B cell (primary cell): ENCODE data around the gene SEZ6L. TPM values are rescaled to one million over a fixed set of nuclear protein-coding genes. Genes with fewer than 3 reads are reported as not detected.

Experiments
- ATAC-seq: fragments of 200-7000 bp; cut with Tn5 transposase; one replicate; pipeline ENCODE4 v1.10.0; 2021; ENCODE audit warnings: low read depth, mild to moderate bottlenecking, moderate number of reproducible peaks, moderate library complexity
- CTCF ChIA-PET: fragments of 350-600 bp; sonication (Branson Sonifier 250); formaldehyde crosslinking; loops from one replicate; lab custom pipeline; 2021; ENCODE audit warnings: antibody characterized with exemption, inconsistent platforms; lab: Charles Lee
- POLR2A ChIA-PET: fragments of 350-600 bp; sonication (Branson Sonifier 250); formaldehyde crosslinking; loops from one replicate; lab custom pipeline; 2021; ENCODE audit warnings: antibody characterized with exemption; lab: Charles Lee
- DNase-seq: peaks from one replicate; pipeline ENCODE4 v3.0.0; 2013
- H2AFZ ChIP-seq: 2 replicates; pipeline ENCODE4 v1.6.1; 2012; ENCODE audit warnings: mild to moderate bottlenecking, low read depth, low read length; ENCODE audit not compliant: insufficient read depth, poor library complexity, severe bottlenecking
- H3K27ac ChIP-seq, 2 donors: 1 replicate in 1 of 2; 2 replicates in 1 of 2; pipeline ENCODE4 v1.5.1; 2012 to 2013; ENCODE audit warnings: low read length in 2 of 2, mild to moderate bottlenecking in 2 of 2, moderate library complexity in 1 of 2
- H3K27me3 ChIP-seq, 4 experiments: fragments of 200-600 bp in 1 of 4; sonication (generic) in 1 of 4; replicated peaks in 1 of 4; 1 replicate in 2 of 4; 2 replicates in 2 of 4; pipeline versions ENCODE4 v1.6.1 to v1.7.0; 2013 to 2016; ENCODE audit warnings: low read length in 3 of 4, mild to moderate bottlenecking in 2 of 4, mixed read lengths in 1 of 4, moderate library complexity in 1 of 4; ENCODE audit not compliant: insufficient read depth in 4 of 4, control insufficient read depth in 3 of 4; ENCODE audit errors: control extremely low read depth in 1 of 4
- H3K36me3 ChIP-seq, 2 experiments: replicated peaks in 1 of 2; 1 replicate in 1 of 2; 2 replicates in 1 of 2; pipeline versions ENCODE4 v1.6.1 to v1.7.1; 2013; ENCODE audit warnings: low read length in 1 of 2; ENCODE audit not compliant: insufficient read depth in 2 of 2, control insufficient read depth in 1 of 2; ENCODE audit errors: control extremely low read depth in 1 of 2, extremely low read depth in 1 of 2
- H3K4me1 ChIP-seq, 2 donors: fragments of 200-600 bp in 1 of 2; sonication (generic) in 1 of 2; 1 replicate in 1 of 2; 2 replicates in 1 of 2; pipeline versions ENCODE4 v1.5.1 to v1.6.1; 2013 to 2017; ENCODE audit warnings: low read length in 2 of 2; ENCODE audit not compliant: control insufficient read depth in 2 of 2, insufficient read depth in 2 of 2
- H3K4me2 ChIP-seq: replicated peaks from 2 replicates; pipeline ENCODE3; 2012; ENCODE audit warnings: mild to moderate bottlenecking, low read depth, low read length; ENCODE audit not compliant: poor library complexity, severe bottlenecking
- H3K4me3 ChIP-seq, 5 experiments: fragments of 200-600 bp in 1 of 5; sonication (generic) in 1 of 5; 1 replicate in 3 of 5; 2 replicates in 2 of 5; pipeline versions ENCODE4 v1.5.1 to v1.7.0; 2011 to 2016; ENCODE audit warnings: low read length in 4 of 5, mild to moderate bottlenecking in 4 of 5, low read depth in 2 of 5, control low read depth in 1 of 5, moderate library complexity in 1 of 5; ENCODE audit not compliant: insufficient read depth in 1 of 5; ENCODE audit errors: control extremely low read depth in 1 of 5, extremely low read depth in 1 of 5
- H3K79me2 ChIP-seq: fragments of 200-600 bp; sonication (generic); one replicate; pipeline ENCODE4 v1.6.0; 2016; ENCODE audit warnings: low read length; ENCODE audit not compliant: control insufficient read depth, insufficient read depth
- H3K9ac ChIP-seq: fragments of 200-600 bp; sonication (generic); 2 replicates; pipeline ENCODE4 v1.6.1; 2017; ENCODE audit warnings: mild to moderate bottlenecking, low read length, moderate library complexity
- H3K9me3 ChIP-seq, 3 donors: one replicate each; pipeline versions ENCODE4 v1.6.1 to v1.7.1; 2013; ENCODE audit warnings: low read length in 2 of 3; ENCODE audit not compliant: control insufficient read depth in 2 of 3, insufficient read depth in 1 of 3; ENCODE audit errors: control extremely low read depth in 1 of 3
- H4K20me1 ChIP-seq: 2 replicates; pipeline ENCODE4 v1.6.0; 2012; ENCODE audit warnings: mild to moderate bottlenecking, low read length; ENCODE audit not compliant: insufficient read depth, control insufficient read depth, poor library complexity, severe bottlenecking
- H3K27ac Mint-ChIP-seq: one replicate; pipeline ENCODE4 v1.8.0; 2021; ENCODE audit warnings: mixed read lengths
- H3K27me3 Mint-ChIP-seq: one replicate; pipeline ENCODE4 v1.8.0; 2021; ENCODE audit warnings: mixed read lengths
- H3K4me1 Mint-ChIP-seq: one replicate; pipeline ENCODE4 v1.8.0; 2021; ENCODE audit warnings: mixed read lengths
- H3K4me3 Mint-ChIP-seq: one replicate; pipeline ENCODE4 v1.8.0; 2021; ENCODE audit warnings: mixed read lengths
- H3K9me3 Mint-ChIP-seq: one replicate; pipeline ENCODE4 v1.8.0; 2022; ENCODE audit warnings: mixed read lengths; ENCODE audit not compliant: insufficient read depth
- EZH2 ChIP-seq: IDR thresholded peaks from 2 replicates; pipeline ENCODE4 v1.6.1; 2012; ENCODE audit warnings: borderline replicate concordance, low read depth, mild to moderate bottlenecking, moderate library complexity, low read length; ENCODE audit not compliant: insufficient read depth, poor library complexity, severe bottlenecking
- WGBS: methylation state at CpG from one replicate; pipeline ENCODE4 v1.1.5; 2013; ENCODE audit warnings: missing lambda C conversion rate; ENCODE audit not compliant: insufficient coverage; 5-methylcytosine and 5-hydroxymethylcytosine counted together
- intact Hi-C: fragments of 100-400 bp; cut with micrococcal nuclease; formaldehyde crosslinking; loops from one replicate; pipeline ENCODE4 v1.10.0; 2022
- polyA plus RNA-seq: library from polyadenylated mRNA; depleted of rRNA; stranded (reverse); fragments of >200 nt; gene quantifications from 2 replicates; pipeline ENCODE4 v1.2.3, GENCODE V29; 2012
- total RNA-seq, 2 donors: library from RNA; stranded (reverse); fragments of 120-200 nt in 1 of 2; gene quantifications; 1 replicate in 1 of 2; 2 replicates in 1 of 2; pipeline versions ENCODE4 v1.2.3 to v1.2.4, GENCODE V29; 2013 to 2022
- TF ChIP-seq, protein P1 (sequence below): fragments of 200-600 bp; IDR thresholded peaks from one replicate; pipeline ENCODE4 v1.8.0; 2022; ENCODE audit warnings: antibody characterized with exemption, mild to moderate bottlenecking

SEZ6L gene
- total and polyA plus RNA-seq, 2 donors (not counting 1 experiment from before 2014, with no cell fraction given), result 0.04 TPM; not detected in 1

DNA sequence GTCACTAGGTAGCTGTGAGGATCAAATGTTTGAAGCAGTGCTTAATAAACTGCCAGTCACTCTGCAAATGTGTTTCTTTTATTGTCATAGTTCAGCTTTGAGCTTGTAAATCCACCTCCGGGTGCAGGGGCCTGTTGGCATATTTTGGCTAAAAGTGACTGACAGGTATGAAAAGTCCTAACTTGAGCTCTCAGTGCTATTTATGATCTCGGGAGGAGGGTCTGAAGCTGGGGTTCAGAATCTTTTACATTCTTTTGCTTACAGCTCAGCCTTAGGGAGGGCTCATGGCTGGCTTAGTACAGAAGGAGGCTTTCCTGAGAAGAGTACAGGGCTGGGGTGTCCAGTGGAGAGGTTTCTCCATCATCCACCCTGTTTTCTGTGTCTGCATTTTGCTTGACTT, 261.3 kb downstream of the SEZ6L start:
- Mint-ChIP-seq H3K27me3 (no peaks in the 10 kb centered on the region), H3K4me3 (peak overlapping the region; percentile 77), H3K27ac (peak overlapping the region; percentile 86), H3K9me3 (no peaks in the 10 kb centered on the region), H3K4me1 (peaks cover 61% of the 10 kb centered on the region)
- TF ChIP-seq, protein P1, sequence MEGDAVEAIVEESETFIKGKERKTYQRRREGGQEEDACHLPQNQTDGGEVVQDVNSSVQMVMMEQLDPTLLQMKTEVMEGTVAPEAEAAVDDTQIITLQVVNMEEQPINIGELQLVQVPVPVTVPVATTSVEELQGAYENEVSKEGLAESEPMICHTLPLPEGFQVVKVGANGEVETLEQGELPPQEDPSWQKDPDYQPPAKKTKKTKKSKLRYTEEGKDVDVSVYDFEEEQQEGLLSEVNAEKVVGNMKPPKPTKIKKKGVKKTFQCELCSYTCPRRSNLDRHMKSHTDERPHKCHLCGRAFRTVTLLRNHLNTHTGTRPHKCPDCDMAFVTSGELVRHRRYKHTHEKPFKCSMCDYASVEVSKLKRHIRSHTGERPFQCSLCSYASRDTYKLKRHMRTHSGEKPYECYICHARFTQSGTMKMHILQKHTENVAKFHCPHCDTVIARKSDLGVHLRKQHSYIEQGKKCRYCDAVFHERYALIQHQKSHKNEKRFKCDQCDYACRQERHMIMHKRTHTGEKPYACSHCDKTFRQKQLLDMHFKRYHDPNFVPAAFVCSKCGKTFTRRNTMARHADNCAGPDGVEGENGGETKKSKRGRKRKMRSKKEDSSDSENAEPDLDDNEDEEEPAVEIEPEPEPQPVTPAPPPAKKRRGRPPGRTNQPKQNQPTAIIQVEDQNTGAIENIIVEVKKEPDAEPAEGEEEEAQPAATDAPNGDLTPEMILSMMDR, result no peak
- ChIA-PET POLR2A (interaction anchor here (1.1 to 2.0 kb wide), 2 partner anchors 20 to 53 kb away, joined by 3 to 4 read pairs; partner anchors contain the start of genes HPS4 and SRRD), CTCF (interaction anchor here (0.7 to 3.2 kb wide), 6 partner anchors 30 to 73 kb away, joined by 3 to 19 read pairs (median 4); partner anchors contain the start of genes HPS4 and SRRD)
- Histone ChIP-seq H3K9me3 (peaks cover 0 to 3% (median 0%) of the 10 kb centered on the region in 3 donors), H3K27ac (no peak overlapping the region), H3K4me3 (peak overlapping the region in 1 of 5 experiments; percentile 100), H3K4me2 (peak overlapping the region; percentile 94), H3K79me2 (peaks cover 58% of the 10 kb centered on the region), H3K36me3 (peaks cover 2 to 21% of the 10 kb centered on the region in 2 experiments), H3K4me1 (peaks cover 45 to 51% of the 10 kb centered on the region in 2 donors), H3K9ac (no peak overlapping the region), H2AFZ (no peak overlapping the region), H4K20me1 (no peaks in the 10 kb centered on the region), H3K27me3 (no peaks in the 10 kb centered on the region)
- WGBS, result 92% methylated on average over 2 of the region's 2 CpGs
- no peak for DNase-seq
- intact Hi-C loops, result no loop called here
- no peak for ATAC-seq

DNA sequence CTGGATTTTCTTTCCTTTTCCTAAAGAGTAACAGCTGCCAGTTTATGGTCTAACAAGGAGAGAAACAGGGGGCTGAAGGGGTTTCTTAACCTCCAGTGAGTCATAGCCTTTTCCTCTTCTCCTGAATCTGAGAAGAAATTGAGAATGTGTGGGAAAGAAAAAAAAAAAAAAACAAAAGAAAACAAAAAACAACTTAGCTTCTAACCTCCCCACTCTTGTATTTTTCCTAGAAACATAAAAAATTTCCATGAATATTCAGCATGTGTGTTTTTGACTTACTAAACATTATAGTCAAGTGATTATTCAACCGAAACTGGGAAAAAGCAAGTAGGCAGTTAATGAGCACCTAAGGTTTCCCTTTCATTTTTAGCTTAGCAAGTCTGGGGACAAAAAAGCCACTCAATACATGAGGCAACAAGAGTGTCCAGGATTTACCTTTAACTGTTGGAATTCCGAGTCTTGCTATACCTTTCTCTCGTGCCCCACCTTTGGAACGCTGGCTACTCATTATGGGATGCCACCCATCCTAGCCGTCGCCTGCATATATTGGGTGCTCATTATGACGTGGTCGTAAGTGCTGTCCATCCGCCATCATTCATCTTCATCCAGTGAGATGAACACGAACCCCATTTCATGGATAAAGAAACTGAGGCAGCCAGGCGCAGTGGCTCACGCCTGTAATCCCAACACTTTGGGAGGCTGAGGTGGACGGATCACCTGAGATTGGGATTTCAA, 262.2 kb downstream of the SEZ6L start:
- ChIA-PET POLR2A (interaction anchor here (0.7 to 2.0 kb wide), 2 partner anchors 52 to 137 kb away, joined by 4 to 8 read pairs; partner anchors contain the start of genes HPS4 and SRRD), CTCF (interaction anchor here (1.0 to 3.2 kb wide), 4 partner anchors 29 to 67 kb away, joined by 4 to 19 read pairs (median 6); partner anchors contain the start of genes HPS4 and SRRD)
- Histone ChIP-seq H3K4me3 (no peak overlapping the region), H2AFZ (no peak overlapping the region), H4K20me1 (peaks cover 7% of the 10 kb centered on the region), H3K9me3 (peaks cover 0 to 3% (median 0%) of the 10 kb centered on the region in 3 donors), H3K4me1 (peaks cover 45 to 51% of the 10 kb centered on the region in 2 donors), H3K27me3 (no peaks in the 10 kb centered on the region), H3K4me2 (peak overlapping the region; percentile 94), H3K36me3 (peaks cover 5 to 26% of the 10 kb centered on the region in 2 experiments), H3K79me2 (peaks cover 67% of the 10 kb centered on the region), H3K27ac (no peak overlapping the region), H3K9ac (no peak overlapping the region)
- H3K27me3 Mint-ChIP-seq, result no peaks in the 10 kb centered on the region
- H3K9me3 Mint-ChIP-seq, result no peaks in the 10 kb centered on the region
- peaks cover 68% of the 10 kb centered on the region for H3K4me1 Mint-ChIP-seq
- TF ChIP-seq, protein P1, result no peak
- no peak for TF ChIP-seq EZH2
- peak overlapping the region; percentile 77 for H3K4me3 Mint-ChIP-seq
- peak; percentile 24 for DNase-seq
- WGBS, result 88% methylated on average over 10 of the region's 13 CpGs
- H3K27ac Mint-ChIP-seq, result peak overlapping the region; percentile 86
- no peak for ATAC-seq
- intact Hi-C loops, result no loop called here
